A549 (cell line): ENCODE data around the gene MTERF2.

Experiments used
- CTCF ChIP-seq: fragments of >200 bp; sonication (Bioruptor Twin); formaldehyde crosslinking; IDR thresholded peaks from 3 replicates; pipeline ENCODE4 v1.5.1; 2016
- GATA3 ChIP-seq: IDR thresholded peaks from 2 replicates; pipeline ENCODE4 v1.6.1; 2012; ENCODE audit warnings: borderline replicate concordance
- HDAC2 ChIP-seq: fragments of 200-600 bp; sonication (generic); IDR thresholded peaks from 2 replicates; pipeline ENCODE4 v1.6.1; 2016
- MAZ ChIP-seq: fragments of 150-350 bp; IDR thresholded peaks from 2 replicates; pipeline ENCODE4 v1.6.1; 2014; ENCODE audit warnings: antibody characterized with exemption, low read depth, low read length, borderline replicate concordance

- TF ChIP-seq CTCF = no peak
- no peak for TF ChIP-seq HDAC2
- TF ChIP-seq GATA3 = no peak
- TF ChIP-seq MAZ = no peak
Observed at GRCh38 chr12:106982229-106982628, 4.7 kb downstream of the MTERF2 start.
